HepG2 (cell line): ENCODE measurements around the gene SLC22A23. TPM values are rescaled to one million over a fixed set of nuclear protein-coding genes. Genes with fewer than 3 reads are reported as not detected.

Experiments used
- ETV5 ChIP-seq: IDR thresholded peaks from 2 replicates; pipeline ENCODE4 v1.6.1; 2018; ENCODE audit warnings: missing biosample characterization, missing genetic modification reagents, inconsistent platforms, borderline replicate concordance
- HOXA3 ChIP-seq: sonication (generic); formaldehyde crosslinking; IDR thresholded peaks from 2 replicates; pipeline ENCODE4 v1.5.0; 2020; ENCODE audit warnings: missing genetic modification reagents
- HOXA9 ChIP-seq: sonication (generic); formaldehyde crosslinking; IDR thresholded peaks from 2 replicates; pipeline ENCODE4 v1.8.1; 2022; ENCODE audit warnings: missing genetic modification reagents, mild to moderate bottlenecking, moderate library complexity, borderline replicate concordance
- MATR3 ChIP-seq: sonication (generic); formaldehyde crosslinking; IDR thresholded peaks from 2 replicates; pipeline ENCODE4 v1.4.0; 2020; ENCODE audit warnings: missing genetic modification reagents
- MBNL3 ChIP-seq: fragments of 250-450 bp; sonication (Bioruptor Pico); conservative IDR thresholded peaks from 2 replicates; pipeline ENCODE4 v1.8.0; 2022; ENCODE audit warnings: mild to moderate bottlenecking, inconsistent platforms
- NBN ChIP-seq: fragments of 450-650 bp; conservative IDR thresholded peaks from 2 replicates; pipeline ENCODE4 v1.6.1; 2017
- POLR2A ChIP-seq, 2 experiments: IDR thresholded peaks; 2 replicates each; pipeline ENCODE4 v1.6.1; 2011; ENCODE audit warnings: low read depth in 2 of 2, low read length in 2 of 2, mild to moderate bottlenecking in 1 of 2, moderate library complexity in 1 of 2; ENCODE audit not compliant: insufficient read depth in 1 of 2
- ZFY ChIP-seq: sonication (generic); formaldehyde crosslinking; IDR thresholded peaks from 2 replicates; pipeline ENCODE4 v1.4.0; 2020; ENCODE audit warnings: missing genetic modification reagents
- ZNF337 ChIP-seq: sonication (generic); formaldehyde crosslinking; IDR thresholded peaks from 2 replicates; pipeline ENCODE4 v1.5.1; 2020; ENCODE audit warnings: missing genetic modification reagents, low read depth, mild to moderate bottlenecking, borderline replicate concordance
- ZNF44 ChIP-seq: sonication (generic); formaldehyde crosslinking; IDR thresholded peaks from 2 replicates; pipeline ENCODE4 v1.5.1; 2020; ENCODE audit warnings: mild to moderate bottlenecking, missing genetic modification reagents
- ZNF7 ChIP-seq: IDR thresholded peaks from 2 replicates; pipeline ENCODE4 v1.6.1; 2016; ENCODE audit warnings: missing biosample characterization, missing genetic modification reagents
- ZSCAN22 ChIP-seq: sonication (generic); formaldehyde crosslinking; IDR thresholded peaks from 2 replicates; pipeline ENCODE4 v1.4.0; 2020; ENCODE audit warnings: mild to moderate bottlenecking, missing genetic modification reagents
- polyA plus RNA-seq, 8 experiments: library from polyadenylated mRNA; depleted of rRNA in 3 of 8; stranded (reverse) in 7 of 8; unstranded in 1 of 8; fragments of >200 nt; fragmentation: Illumina TruSeq in 4 of 8; extraction: Trizol in 4 of 8; gene quantifications; 2 replicates each; pipeline versions ENCODE4 v1.2.1 to v1.2.3, GENCODE V29; 2011 to 2016; ENCODE audit warnings: low read depth in 4 of 8, missing spikeins in 1 of 8, mixed read lengths in 1 of 8; ENCODE audit not compliant: insufficient read depth in 1 of 8
- total RNA-seq, 5 experiments: library from RNA; depleted of rRNA; stranded (reverse); fragments of >200 nt; fragmentation: Illumina TruSeq; extraction: Trizol; gene quantifications; 2 replicates each; pipeline ENCODE4 v1.2.3, GENCODE V29; 2016; ENCODE audit warnings: low read depth in 1 of 5
- TF ChIP-seq, protein P1 (sequence below): sonication (generic); formaldehyde crosslinking; IDR thresholded peaks from 2 replicates; pipeline ENCODE4 v1.8.0; 2022; ENCODE audit warnings: mild to moderate bottlenecking, missing genetic modification reagents
- TF ChIP-seq, protein P2 (sequence below): sonication (generic); formaldehyde crosslinking; IDR thresholded peaks from 2 replicates; pipeline ENCODE4 v1.8.1; 2023; ENCODE audit warnings: mild to moderate bottlenecking, missing genetic modification reagents
- TF ChIP-seq, protein P3 (sequence below): sonication (generic); formaldehyde crosslinking; IDR thresholded peaks from 2 replicates; pipeline ENCODE4 v1.4.0; 2020; ENCODE audit warnings: mild to moderate bottlenecking, missing genetic modification reagents
- TF ChIP-seq, protein P4 (sequence below): sonication (generic); formaldehyde crosslinking; IDR thresholded peaks from 2 replicates; pipeline ENCODE4 v1.5.1; 2020; ENCODE audit warnings: mild to moderate bottlenecking, missing genetic modification reagents
- TF ChIP-seq, protein P5 (sequence below): sonication (generic); IDR thresholded peaks from 2 replicates; pipeline ENCODE4 v1.6.1; 2016; ENCODE audit warnings: low read depth, borderline replicate concordance
- TF ChIP-seq, protein P6 (sequence below): sonication (generic); formaldehyde crosslinking; IDR thresholded peaks from 2 replicates; pipeline ENCODE4 v1.5.0; 2020; ENCODE audit warnings: missing genetic modification reagents

The SLC22A23 gene
- total and polyA plus RNA-seq, 2 of the 13 experiments (the other 11 are each of a cell fraction or from before 2014, with no cell fraction given) = 11.8 to 17.5 TPM

DNA sequence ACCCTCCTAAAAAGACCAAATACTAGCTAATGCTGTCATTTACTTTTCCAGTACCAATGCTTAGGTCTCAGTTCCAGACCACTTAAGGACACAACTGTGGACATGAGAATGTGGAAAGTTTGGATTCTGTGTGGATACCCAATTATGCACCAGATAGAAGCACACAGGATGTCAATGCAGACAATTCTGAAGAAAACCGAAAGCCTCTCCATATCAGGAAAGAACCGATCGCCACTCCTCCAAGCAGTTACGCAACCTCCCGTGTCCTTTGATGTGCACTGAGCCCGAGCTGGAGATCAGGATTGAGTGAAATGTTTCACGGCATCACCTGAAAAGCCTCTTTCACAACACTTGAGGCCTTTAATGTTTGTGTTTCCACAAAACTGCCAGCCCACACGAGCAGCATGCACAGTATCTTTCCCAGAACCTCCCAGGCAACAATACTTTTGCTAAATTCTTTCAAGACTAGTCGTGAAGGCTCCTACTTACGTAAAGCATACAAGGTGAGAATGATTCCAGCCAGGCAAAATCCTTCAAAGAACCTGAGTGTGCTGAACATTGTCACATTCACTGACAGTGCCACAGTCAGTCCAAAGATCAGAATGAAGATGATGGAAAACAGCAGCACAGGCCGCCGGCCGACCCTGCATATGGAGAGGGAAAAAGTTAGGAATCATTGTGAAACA, 47.0 kb downstream of the SLC22A23 start (continued):
- peak; percentile 56 to 73 for TF ChIP-seq POLR2A (IDR thresholded peaks at IDR 0.05; ENCODE audit: insufficient read depth in 1 of 2, low read depth in 2 of 2, low read length in 2 of 2)
- TF ChIP-seq ZSCAN22 (CRISPR knock-in tag) = peak; percentile 14; the same call in 1 of the 2 replicates
- TF ChIP-seq NBN = no peak
- TF ChIP-seq, protein P1, sequence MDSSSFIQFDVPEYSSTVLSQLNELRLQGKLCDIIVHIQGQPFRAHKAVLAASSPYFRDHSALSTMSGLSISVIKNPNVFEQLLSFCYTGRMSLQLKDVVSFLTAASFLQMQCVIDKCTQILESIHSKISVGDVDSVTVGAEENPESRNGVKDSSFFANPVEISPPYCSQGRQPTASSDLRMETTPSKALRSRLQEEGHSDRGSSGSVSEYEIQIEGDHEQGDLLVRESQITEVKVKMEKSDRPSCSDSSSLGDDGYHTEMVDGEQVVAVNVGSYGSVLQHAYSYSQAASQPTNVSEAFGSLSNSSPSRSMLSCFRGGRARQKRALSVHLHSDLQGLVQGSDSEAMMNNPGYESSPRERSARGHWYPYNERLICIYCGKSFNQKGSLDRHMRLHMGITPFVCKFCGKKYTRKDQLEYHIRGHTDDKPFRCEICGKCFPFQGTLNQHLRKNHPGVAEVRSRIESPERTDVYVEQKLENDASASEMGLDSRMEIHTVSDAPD (CRISPR knock-in tag) = peak; percentile 86
- TF ChIP-seq, protein P2, sequence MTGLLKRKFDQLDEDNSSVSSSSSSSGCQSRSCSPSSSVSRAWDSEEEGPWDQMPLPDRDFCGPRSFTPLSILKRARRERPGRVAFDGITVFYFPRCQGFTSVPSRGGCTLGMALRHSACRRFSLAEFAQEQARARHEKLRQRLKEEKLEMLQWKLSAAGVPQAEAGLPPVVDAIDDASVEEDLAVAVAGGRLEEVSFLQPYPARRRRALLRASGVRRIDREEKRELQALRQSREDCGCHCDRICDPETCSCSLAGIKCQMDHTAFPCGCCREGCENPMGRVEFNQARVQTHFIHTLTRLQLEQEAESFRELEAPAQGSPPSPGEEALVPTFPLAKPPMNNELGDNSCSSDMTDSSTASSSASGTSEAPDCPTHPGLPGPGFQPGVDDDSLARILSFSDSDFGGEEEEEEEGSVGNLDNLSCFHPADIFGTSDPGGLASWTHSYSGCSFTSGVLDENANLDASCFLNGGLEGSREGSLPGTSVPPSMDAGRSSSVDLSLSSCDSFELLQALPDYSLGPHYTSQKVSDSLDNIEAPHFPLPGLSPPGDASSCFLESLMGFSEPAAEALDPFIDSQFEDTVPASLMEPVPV = no peak
- TF ChIP-seq HOXA9 (CRISPR knock-in tag) = no peak
- TF ChIP-seq HOXA3 (CRISPR knock-in tag) = peak; percentile 96
- TF ChIP-seq, protein P3, sequence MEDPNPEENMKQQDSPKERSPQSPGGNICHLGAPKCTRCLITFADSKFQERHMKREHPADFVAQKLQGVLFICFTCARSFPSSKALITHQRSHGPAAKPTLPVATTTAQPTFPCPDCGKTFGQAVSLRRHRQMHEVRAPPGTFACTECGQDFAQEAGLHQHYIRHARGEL (CRISPR knock-in tag) = no peak
- TF ChIP-seq, protein P4, sequence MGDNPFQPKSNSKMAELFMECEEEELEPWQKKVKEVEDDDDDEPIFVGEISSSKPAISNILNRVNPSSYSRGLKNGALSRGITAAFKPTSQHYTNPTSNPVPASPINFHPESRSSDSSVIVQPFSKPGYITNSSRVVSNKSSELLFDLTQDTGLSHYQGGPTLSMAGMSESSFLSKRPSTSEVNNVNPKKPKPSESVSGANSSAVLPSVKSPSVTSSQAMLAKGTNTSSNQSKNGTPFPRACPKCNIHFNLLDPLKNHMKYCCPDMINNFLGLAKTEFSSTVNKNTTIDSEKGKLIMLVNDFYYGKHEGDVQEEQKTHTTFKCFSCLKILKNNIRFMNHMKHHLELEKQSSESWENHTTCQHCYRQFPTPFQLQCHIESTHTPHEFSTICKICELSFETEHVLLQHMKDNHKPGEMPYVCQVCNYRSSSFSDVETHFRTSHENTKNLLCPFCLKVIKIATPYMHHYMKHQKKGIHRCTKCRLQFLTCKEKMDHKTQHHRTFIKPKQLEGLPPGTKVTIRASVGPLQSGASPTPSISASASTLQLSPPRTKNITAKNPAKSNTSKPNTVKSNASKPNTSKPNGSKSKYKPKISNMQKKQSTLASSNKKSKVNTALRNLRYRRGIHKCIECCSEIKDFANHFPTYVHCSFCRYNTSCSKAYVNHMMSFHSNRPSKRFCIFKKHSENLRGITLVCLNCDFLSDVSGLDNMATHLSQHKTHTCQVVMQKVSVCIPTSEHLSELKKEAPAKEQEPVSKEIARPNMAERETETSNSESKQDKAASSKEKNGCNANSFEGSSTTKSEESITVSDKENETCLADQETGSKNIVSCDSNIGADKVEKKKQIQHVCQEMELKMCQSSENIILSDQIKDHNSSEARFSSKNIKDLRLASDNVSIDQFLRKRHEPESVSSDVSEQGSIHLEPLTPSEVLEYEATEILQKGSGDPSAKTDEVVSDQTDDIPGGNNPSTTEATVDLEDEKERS (CRISPR knock-in tag) = peak; percentile 98
- TF ChIP-seq ETV5 (CRISPR knock-in tag) = peak; percentile 96
- TF ChIP-seq MBNL3 (CRISPR knock-in tag) = no peak
- TF ChIP-seq ZFY (CRISPR knock-in tag) = peak; percentile 84
- no peak for TF ChIP-seq MATR3 (CRISPR knock-in tag)
- TF ChIP-seq, protein P5, sequence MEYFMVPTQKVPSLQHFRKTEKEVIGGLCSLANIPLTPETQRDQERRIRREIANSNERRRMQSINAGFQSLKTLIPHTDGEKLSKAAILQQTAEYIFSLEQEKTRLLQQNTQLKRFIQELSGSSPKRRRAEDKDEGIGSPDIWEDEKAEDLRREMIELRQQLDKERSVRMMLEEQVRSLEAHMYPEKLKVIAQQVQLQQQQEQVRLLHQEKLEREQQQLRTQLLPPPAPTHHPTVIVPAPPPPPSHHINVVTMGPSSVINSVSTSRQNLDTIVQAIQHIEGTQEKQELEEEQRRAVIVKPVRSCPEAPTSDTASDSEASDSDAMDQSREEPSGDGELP = peak; percentile 95
- TF ChIP-seq, protein P6, sequence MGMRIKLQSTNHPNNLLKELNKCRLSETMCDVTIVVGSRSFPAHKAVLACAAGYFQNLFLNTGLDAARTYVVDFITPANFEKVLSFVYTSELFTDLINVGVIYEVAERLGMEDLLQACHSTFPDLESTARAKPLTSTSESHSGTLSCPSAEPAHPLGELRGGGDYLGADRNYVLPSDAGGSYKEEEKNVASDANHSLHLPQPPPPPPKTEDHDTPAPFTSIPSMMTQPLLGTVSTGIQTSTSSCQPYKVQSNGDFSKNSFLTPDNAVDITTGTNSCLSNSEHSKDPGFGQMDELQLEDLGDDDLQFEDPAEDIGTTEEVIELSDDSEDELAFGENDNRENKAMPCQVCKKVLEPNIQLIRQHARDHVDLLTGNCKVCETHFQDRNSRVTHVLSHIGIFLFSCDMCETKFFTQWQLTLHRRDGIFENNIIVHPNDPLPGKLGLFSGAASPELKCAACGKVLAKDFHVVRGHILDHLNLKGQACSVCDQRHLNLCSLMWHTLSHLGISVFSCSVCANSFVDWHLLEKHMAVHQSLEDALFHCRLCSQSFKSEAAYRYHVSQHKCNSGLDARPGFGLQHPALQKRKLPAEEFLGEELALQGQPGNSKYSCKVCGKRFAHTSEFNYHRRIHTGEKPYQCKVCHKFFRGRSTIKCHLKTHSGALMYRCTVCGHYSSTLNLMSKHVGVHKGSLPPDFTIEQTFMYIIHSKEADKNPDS = peak; percentile 94
- no peak for TF ChIP-seq ZNF7 (CRISPR knock-in tag)
- TF ChIP-seq ZNF337 (CRISPR knock-in tag) = 0 out of 2 replicates have a peak, but pooled peaks have one; percentile 78
- peak; percentile 61; the same call in 1 of the 2 replicates for TF ChIP-seq ZNF44 (CRISPR knock-in tag)
